H1 (cell line): Measurements from ENCODE around the gene BTBD10. TPM values are rescaled to one million over a fixed set of nuclear protein-coding genes. Genes with fewer than 3 reads are reported as not detected.

Experiments used
- CTCF ChIA-PET: fragments of 300-600 bp; sonication (Branson Sonifier 250); formaldehyde crosslinking; loops from one replicate; lab custom pipeline; 2021; ENCODE audit not compliant: partially characterized antibody; lab: Charles Lee
- POLR2A ChIA-PET: fragments of 300-600 bp; sonication (Branson Sonifier 250); formaldehyde crosslinking; loops from one replicate; lab custom pipeline; 2021; ENCODE audit warnings: inconsistent platforms; ENCODE audit not compliant: partially characterized antibody; lab: Charles Lee
- DNase-seq, 2 experiments: peaks; one replicate each; pipeline versions ENCODE4 v3.0.0 to v3.0.0-alpha.2; 2010 to 2022; ENCODE audit warnings: low spot score in 2 of 2, low read depth in 1 of 2, mixed read lengths in 1 of 2
- FAIRE-seq: peaks from 2 replicates; lab custom pipeline; 2011; peaks lifted over from hg19 to GRCh38; lab: Jason Lieb, UNC
- H2AFZ ChIP-seq: 2 replicates; pipeline ENCODE4 v1.8.1; 2012; ENCODE audit warnings: low read length, inconsistent platforms
- H2AK5ac ChIP-seq: 2 replicates; pipeline ENCODE4 v1.6.1; 2013; ENCODE audit warnings: low read depth, low read length
- H2BK120ac ChIP-seq: replicated peaks from 2 replicates; pipeline ENCODE3; 2013; ENCODE audit warnings: low read depth, low read length, inconsistent platforms
- H2BK12ac ChIP-seq: 2 replicates; pipeline ENCODE4 v1.6.1; 2013; ENCODE audit warnings: low read depth, low read length
- H2BK15ac ChIP-seq: 2 replicates; pipeline ENCODE4 v1.6.1; 2013; ENCODE audit warnings: low read length
- H2BK20ac ChIP-seq: 2 replicates; pipeline ENCODE4 v1.6.1; 2013; ENCODE audit warnings: low read length
- H2BK5ac ChIP-seq: 2 replicates; pipeline ENCODE4 v1.6.1; 2013; ENCODE audit warnings: low read depth, low read length
- H3K14ac ChIP-seq: 2 replicates; pipeline ENCODE4 v1.6.1; 2013; ENCODE audit warnings: inconsistent platforms; ENCODE audit not compliant: insufficient read length
- H3K18ac ChIP-seq: 2 replicates; pipeline ENCODE4 v1.6.1; 2013; ENCODE audit warnings: low read length; ENCODE audit errors: extremely low read depth
- H3K23ac ChIP-seq: 2 replicates; pipeline ENCODE4 v1.6.1; 2013; ENCODE audit warnings: inconsistent platforms; ENCODE audit not compliant: insufficient read length
- H3K23me2 ChIP-seq: 2 replicates; pipeline ENCODE4 v1.6.1; 2013; ENCODE audit warnings: low read depth, low read length
- H3K27ac ChIP-seq: 2 replicates; pipeline ENCODE4 v1.6.1; 2011; ENCODE audit warnings: low read depth, low read length, inconsistent platforms
- H3K27me3 ChIP-seq, 4 experiments: replicated peaks in 1 of 4; 1 replicate in 1 of 4; 2 replicates in 3 of 4; pipeline versions ENCODE4 v1.6.1 to v1.8.1; 2011 to 2013; ENCODE audit warnings: low read length in 3 of 4, mild to moderate bottlenecking in 3 of 4, inconsistent platforms in 2 of 4, mixed read lengths in 2 of 4, moderate library complexity in 1 of 4; ENCODE audit not compliant: control insufficient read depth in 3 of 4, insufficient read depth in 3 of 4; ENCODE audit errors: extremely low read depth in 1 of 4
- H3K36me3 ChIP-seq, 4 experiments: 2 replicates each; pipeline versions ENCODE4 v1.6.1 to v1.8.1; 2011 to 2013; ENCODE audit warnings: mild to moderate bottlenecking in 4 of 4, low read length in 3 of 4, moderate library complexity in 2 of 4, control low read depth in 1 of 4, inconsistent platforms in 1 of 4; ENCODE audit not compliant: insufficient read depth in 4 of 4, control insufficient read depth in 2 of 4
- H3K4ac ChIP-seq: replicated peaks from 2 replicates; pipeline ENCODE3; 2013; ENCODE audit warnings: low read length, low read depth, mixed read lengths, inconsistent platforms; ENCODE audit not compliant: insufficient read length
- H3K4me1 ChIP-seq, 4 experiments: replicated peaks in 1 of 4; 1 replicate in 1 of 4; 2 replicates in 3 of 4; pipeline versions ENCODE4 v1.6.1 to v1.8.1; 2011 to 2013; ENCODE audit warnings: low read length in 3 of 4, inconsistent platforms in 2 of 4, mixed read lengths in 1 of 4; ENCODE audit not compliant: insufficient read depth in 4 of 4, control insufficient read depth in 3 of 4
- H3K4me2 ChIP-seq, 2 experiments: 2 replicates each; pipeline versions ENCODE4 v1.6.1 to v1.8.1; 2011 to 2013; ENCODE audit warnings: low read depth in 2 of 2, low read length in 2 of 2, control low read depth in 1 of 2, inconsistent platforms in 1 of 2, mild to moderate bottlenecking in 1 of 2; ENCODE audit not compliant: insufficient read depth in 1 of 2
- H3K4me3 ChIP-seq, 4 experiments: fragments of 200-600, 300-600 bp in 1 of 4; sonication (generic), shearing (Covaris generic), sonication (Bioruptor Twin) in 1 of 4; 2 replicates each; pipeline versions ENCODE4 v1.5.1 to v1.8.1; 2011 to 2016; ENCODE audit warnings: low read length in 4 of 4, low read depth in 3 of 4, control low read depth in 2 of 4, inconsistent platforms in 2 of 4, mild to moderate bottlenecking in 2 of 4, mixed read lengths in 1 of 4, moderate library complexity in 1 of 4; ENCODE audit not compliant: insufficient read depth in 2 of 4; ENCODE audit errors: extremely low read depth in 1 of 4
- H3K56ac ChIP-seq: replicated peaks from 2 replicates; pipeline ENCODE3; 2013; ENCODE audit warnings: low read depth, mild to moderate bottlenecking, mixed read lengths, low read length, inconsistent platforms; ENCODE audit not compliant: insufficient read length
- H3K79me1 ChIP-seq: 2 replicates; pipeline ENCODE4 v1.6.1; 2013; ENCODE audit warnings: low read depth, low read length, control low read depth
- H3K79me2 ChIP-seq, 2 experiments: 2 replicates each; pipeline versions ENCODE4 v1.6.1 to v1.8.1; 2012 to 2013; ENCODE audit warnings: low read length in 2 of 2, mild to moderate bottlenecking in 2 of 2, inconsistent platforms in 1 of 2; ENCODE audit not compliant: insufficient read depth in 2 of 2, control insufficient read depth in 1 of 2
- H3K9ac ChIP-seq, 4 experiments: replicated peaks in 1 of 4; 1 replicate in 1 of 4; 2 replicates in 3 of 4; pipeline versions ENCODE4 v1.6.1 to v1.8.1; 2011 to 2013; ENCODE audit warnings: low read depth in 3 of 4, low read length in 3 of 4, control low read depth in 2 of 4, mild to moderate bottlenecking in 2 of 4, moderate library complexity in 2 of 4, inconsistent platforms in 1 of 4; ENCODE audit errors: extremely low read depth in 1 of 4
- H3K9me3 ChIP-seq, 2 experiments: 2 replicates each; pipeline versions ENCODE4 v1.6.1 to v1.8.1; 2012 to 2013; ENCODE audit warnings: mild to moderate bottlenecking in 2 of 2, moderate library complexity in 2 of 2, control low read depth in 1 of 2, inconsistent platforms in 1 of 2, low read depth in 1 of 2, low read length in 1 of 2, mixed read lengths in 1 of 2; ENCODE audit not compliant: insufficient read depth in 2 of 2
- H4K20me1 ChIP-seq, 2 experiments: replicated peaks in 1 of 2; 2 replicates each; pipeline versions ENCODE3 to v1.8.1; 2011 to 2013; ENCODE audit warnings: inconsistent platforms in 2 of 2, low read length in 2 of 2, mild to moderate bottlenecking in 1 of 2; ENCODE audit not compliant: insufficient read depth in 2 of 2, control insufficient read depth in 1 of 2
- H4K5ac ChIP-seq: 2 replicates; pipeline ENCODE4 v1.6.1; 2013; ENCODE audit warnings: low read length, low read depth, mixed read lengths, inconsistent platforms; ENCODE audit not compliant: insufficient read length
- H4K8ac ChIP-seq: 2 replicates; pipeline ENCODE4 v1.8.0; 2013; ENCODE audit warnings: mild to moderate bottlenecking, moderate library complexity, low read length, inconsistent platforms; ENCODE audit not compliant: insufficient read depth; ENCODE audit errors: extremely low read depth
- H4K91ac ChIP-seq: replicated peaks from 2 replicates; pipeline ENCODE3; 2013; ENCODE audit warnings: low read length, mixed read lengths, inconsistent platforms; ENCODE audit not compliant: insufficient read length
- JUN ChIP-seq: IDR thresholded peaks from 2 replicates; pipeline ENCODE4 v1.6.1; 2011; ENCODE audit warnings: low read depth, mild to moderate bottlenecking, improper control_type of control experiment, low read length
- KDM4A ChIP-seq: IDR thresholded peaks from one replicate; pipeline ENCODE4 v1.7.1; 2012; ENCODE audit warnings: low read depth, mild to moderate bottlenecking, moderate library complexity, low read length, inconsistent platforms; ENCODE audit not compliant: severe bottlenecking
- NANOG ChIP-seq: IDR thresholded peaks from 2 replicates; pipeline ENCODE4 v1.6.1; 2011; ENCODE audit warnings: low read length, low read depth, mild to moderate bottlenecking, inconsistent platforms; ENCODE audit not compliant: insufficient read depth, poor library complexity, severe bottlenecking
- polyA plus RNA-seq, 7 experiments: library from polyadenylated mRNA; depleted of rRNA in 3 of 7; stranded (reverse) in 5 of 7; unstranded in 2 of 7; fragments of >200 nt in 5 of 7; fragments of 200-250 nt in 2 of 7; gene quantifications; 1 replicate in 5 of 7; 2 replicates in 1 of 7; 4 replicates in 1 of 7; pipeline versions ENCODE4 v1.2.1 to v1.2.3, GENCODE V29; 2011 to 2013; ENCODE audit warnings: missing spikeins in 2 of 7, mixed read lengths in 2 of 7
- total RNA-seq: library from RNA; stranded (reverse); fragmentation: NEBNext Ultra II Directional; extraction: Animal tissue kit (Norgen Biotek cat#: 25700); gene quantifications from 2 replicates; pipeline ENCODE4 v1.2.1, GENCODE V29; 2021

BTBD10 gene
- total and polyA plus RNA-seq, 2 of the 8 experiments (the other 6 are each of a cell fraction or from before 2014, with no cell fraction given): 13.8 to 22.2 TPM

DNA sequence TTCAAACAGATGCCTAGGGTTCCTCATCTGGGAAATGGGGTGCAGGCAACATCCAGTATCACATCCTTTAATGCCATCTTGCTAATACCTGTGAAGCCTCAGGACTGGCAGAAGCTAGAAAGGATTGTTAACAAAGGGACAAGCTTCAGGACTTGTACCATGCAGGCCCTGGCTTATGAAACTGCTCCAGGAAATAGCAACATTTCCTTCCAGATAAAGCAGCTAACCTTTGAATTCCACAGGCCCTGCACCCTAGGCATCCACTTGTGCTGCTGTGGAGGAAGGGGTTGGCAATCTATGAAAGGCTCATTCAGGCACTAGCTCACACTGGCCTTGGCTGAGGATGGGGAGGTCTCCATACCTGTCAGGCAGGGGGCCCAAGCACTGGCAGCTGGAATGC, 87.2 kb downstream of the BTBD10 start:
- no peak overlapping the region for H3K4me2 ChIP-seq
- H3K23me2 ChIP-seq: no peaks in the 10 kb centered on the region
- H3K18ac ChIP-seq: no peak overlapping the region
- FAIRE-seq (no peak), DNase-seq (no peak)
- no peaks in the 10 kb centered on the region; a peak in 1 of 7 replicates for H3K4me1 ChIP-seq
- no peaks in the 10 kb centered on the region; a peak in 1 of 8 replicates for H3K36me3 ChIP-seq
- POLR2A ChIA-PET: interaction anchor here (1.3 kb wide), 1 partner anchor 23 kb away, joined by 3 read pairs; no protein-coding TSS in a partner anchor
- no peak overlapping the region for H2BK120ac ChIP-seq
- H2BK20ac ChIP-seq: no peak overlapping the region
- CTCF ChIA-PET: interaction anchor here (0.6 to 2.2 kb wide), 7 partner anchors 9 to 232 kb away, joined by 3 to 13 read pairs (median 4); no protein-coding TSS in a partner anchor
- H3K79me2 ChIP-seq: no peaks in the 10 kb centered on the region
- no peaks in the 10 kb centered on the region for H3K9me3 ChIP-seq
- H3K9ac ChIP-seq: no peak overlapping the region
- no peak overlapping the region for H3K14ac ChIP-seq
- H4K20me1 ChIP-seq: no peaks in the 10 kb centered on the region
- no peak for TF ChIP-seq KDM4A
- TF ChIP-seq JUN: no peak
- TF ChIP-seq NANOG: no peak
- H3K23ac ChIP-seq: no peak overlapping the region
- no peak overlapping the region for H2BK15ac ChIP-seq
- H3K56ac ChIP-seq: no peak overlapping the region
- H2AFZ ChIP-seq: no peak overlapping the region
- no peak overlapping the region for H4K91ac ChIP-seq
- H2AK5ac ChIP-seq: no peak overlapping the region
- no peaks in the 10 kb centered on the region for H3K79me1 ChIP-seq
- no peaks in the 10 kb centered on the region for H3K27me3 ChIP-seq
- no peak overlapping the region for H3K27ac ChIP-seq
- no peak overlapping the region for H3K4me3 ChIP-seq
- H3K4ac ChIP-seq: no peak overlapping the region
- no peak overlapping the region for H2BK12ac ChIP-seq
- no peak overlapping the region for H4K8ac ChIP-seq
- H2BK5ac ChIP-seq: no peak overlapping the region
- no peak overlapping the region for H4K5ac ChIP-seq
